ENCODE measurements around the gene NKX2-1.

DNA sequence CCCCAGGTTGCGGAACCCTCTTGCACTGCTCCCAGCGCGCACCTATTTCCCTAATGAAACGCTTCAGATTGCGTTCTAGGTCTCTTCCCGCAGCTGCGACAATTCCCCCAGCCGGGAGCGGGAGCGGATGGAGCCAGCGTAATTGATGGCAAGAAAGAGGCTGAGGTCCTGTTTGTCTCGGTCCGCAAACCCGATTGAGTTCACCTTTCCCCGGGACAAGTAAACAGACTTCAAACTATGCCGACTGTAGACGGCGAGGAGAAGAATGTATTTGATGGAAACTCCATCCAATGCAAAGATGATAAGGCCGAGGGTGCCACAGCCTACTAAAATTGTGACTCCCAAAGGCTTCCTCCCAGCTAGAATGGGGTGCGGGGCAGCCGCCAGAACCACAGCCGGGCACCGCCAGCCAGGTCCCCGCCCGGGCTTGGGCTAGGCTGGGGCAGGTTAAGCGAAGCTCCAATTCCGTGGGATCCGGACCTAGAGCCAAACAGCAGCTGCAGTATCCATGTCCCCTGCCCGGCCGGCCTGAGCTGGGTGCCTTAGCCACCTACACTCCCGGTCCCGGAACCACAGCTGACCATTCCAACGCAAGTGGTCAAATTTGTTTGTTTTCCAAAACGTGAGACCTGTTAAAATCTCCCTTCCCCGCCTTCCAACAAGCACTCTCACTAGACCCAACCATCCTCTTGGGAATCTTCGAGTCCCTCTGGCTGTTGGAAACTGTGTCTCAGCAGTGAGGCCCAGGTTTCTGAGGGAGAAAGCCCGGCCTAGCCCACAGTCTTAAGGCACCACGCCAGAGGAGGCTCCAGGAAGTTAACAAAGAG, 5.5 kb downstream of the NKX2-1 start:
- TF ChIP-seq TOX (CRISPR knock-in tag; IDR thresholded peaks at IDR 0.05; ENCODE audit: borderline replicate concordance) (no peak), POU6F1 (CRISPR knock-in tag; IDR thresholded peaks at IDR 0.05; ENCODE audit: borderline replicate concordance, low read depth) (no peak), OSR1 (CRISPR knock-in tag; IDR thresholded peaks at IDR 0.05) (no peak), TCF4 (CRISPR knock-in tag; IDR thresholded peaks at IDR 0.05; ENCODE audit: borderline replicate concordance) (no peak)
- TF ChIP-seq, protein P1, sequence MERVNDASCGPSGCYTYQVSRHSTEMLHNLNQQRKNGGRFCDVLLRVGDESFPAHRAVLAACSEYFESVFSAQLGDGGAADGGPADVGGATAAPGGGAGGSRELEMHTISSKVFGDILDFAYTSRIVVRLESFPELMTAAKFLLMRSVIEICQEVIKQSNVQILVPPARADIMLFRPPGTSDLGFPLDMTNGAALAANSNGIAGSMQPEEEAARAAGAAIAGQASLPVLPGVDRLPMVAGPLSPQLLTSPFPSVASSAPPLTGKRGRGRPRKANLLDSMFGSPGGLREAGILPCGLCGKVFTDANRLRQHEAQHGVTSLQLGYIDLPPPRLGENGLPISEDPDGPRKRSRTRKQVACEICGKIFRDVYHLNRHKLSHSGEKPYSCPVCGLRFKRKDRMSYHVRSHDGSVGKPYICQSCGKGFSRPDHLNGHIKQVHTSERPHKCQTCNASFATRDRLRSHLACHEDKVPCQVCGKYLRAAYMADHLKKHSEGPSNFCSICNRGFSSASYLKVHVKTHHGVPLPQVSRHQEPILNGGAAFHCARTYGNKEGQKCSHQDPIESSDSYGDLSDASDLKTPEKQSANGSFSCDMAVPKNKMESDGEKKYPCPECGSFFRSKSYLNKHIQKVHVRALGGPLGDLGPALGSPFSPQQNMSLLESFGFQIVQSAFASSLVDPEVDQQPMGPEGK (CRISPR knock-in tag; IDR thresholded peaks at IDR 0.05; ENCODE audit: borderline replicate concordance): no peak
